Endodermal cell (in vitro differentiated cells): ENCODE data around the gene VSIG10. TPM values are rescaled to one million over a fixed set of nuclear protein-coding genes. Genes with fewer than 3 reads are reported as not detected.
"Not testable (repeated sequence)": the region's sequence is repeated elsewhere in the genome, so short reads cannot be mapped to it uniquely, and the experiment has no call there.

ENCODE experiments used
- DNase-seq: peaks from one replicate; pipeline ENCODE4 v3.0.0-alpha.2; 2017
- H3K27ac ChIP-seq: 2 replicates; pipeline ENCODE4 v1.5.1; 2013; ENCODE audit warnings: mild to moderate bottlenecking, low read depth, low read length, moderate library complexity
- H3K27me3 ChIP-seq: 2 replicates; pipeline ENCODE4 v1.6.1; 2013; ENCODE audit warnings: mild to moderate bottlenecking, low read length, moderate library complexity; ENCODE audit not compliant: insufficient read depth, control insufficient read depth, poor library complexity, severe bottlenecking
- H3K36me3 ChIP-seq: 2 replicates; pipeline ENCODE4 v1.7.0; 2013; ENCODE audit warnings: mild to moderate bottlenecking, low read length, moderate library complexity; ENCODE audit not compliant: control insufficient read depth, insufficient read depth
- H3K4me1 ChIP-seq: one replicate; pipeline ENCODE4 v1.7.0; 2013; ENCODE audit warnings: low read length; ENCODE audit not compliant: control insufficient read depth, insufficient read depth
- H3K4me3 ChIP-seq: 2 replicates; pipeline ENCODE4 v1.5.1; 2013; ENCODE audit warnings: mild to moderate bottlenecking, low read length, moderate library complexity
- H3K9ac ChIP-seq: 2 replicates; pipeline ENCODE4 v1.6.1; 2013; ENCODE audit warnings: mild to moderate bottlenecking, low read length, moderate library complexity; ENCODE audit not compliant: poor library complexity, severe bottlenecking; ENCODE audit errors: extremely low read depth
- H3K9me3 ChIP-seq: 2 replicates; pipeline ENCODE4 v1.6.1; 2013; ENCODE audit warnings: mild to moderate bottlenecking, low read length, moderate library complexity; ENCODE audit not compliant: control insufficient read depth
- H3K27ac Mint-ChIP-seq: 2 replicates; pipeline ENCODE4 v1.8.0; 2020; ENCODE audit warnings: mixed read lengths
- H3K27me3 Mint-ChIP-seq: 2 replicates; pipeline ENCODE4 v1.8.0; 2021; ENCODE audit warnings: mild to moderate bottlenecking, mixed read lengths; ENCODE audit not compliant: insufficient read depth
- H3K36me3 Mint-ChIP-seq: 2 replicates; pipeline ENCODE4 v1.8.0; 2020; ENCODE audit warnings: low read depth, mixed read lengths
- H3K4me1 Mint-ChIP-seq: 2 replicates; pipeline ENCODE4 v1.8.0; 2020; ENCODE audit warnings: mixed read lengths
- H3K4me3 Mint-ChIP-seq: 2 replicates; pipeline ENCODE4 v1.8.0; 2020; ENCODE audit warnings: mild to moderate bottlenecking, moderate library complexity, mixed read lengths
- H3K9me3 Mint-ChIP-seq: 2 replicates; pipeline ENCODE4 v1.8.0; 2020; ENCODE audit warnings: mild to moderate bottlenecking, mixed read lengths
- WGBS, 2 experiments: methylation state at CpG; one replicate each; pipeline versions ENCODE4 v1.1.5 to v1.1.7; 2013; ENCODE audit warnings: missing lambda C conversion rate in 2 of 2, mixed read lengths in 1 of 2; ENCODE audit not compliant: insufficient coverage in 1 of 2, insufficient read length in 1 of 2; 5-methylcytosine and 5-hydroxymethylcytosine counted together
- total RNA-seq, 2 donors: library from RNA; stranded (reverse); fragmentation: NEBNext Ultra II Directional in 1 of 2; extraction: Animal tissue kit (Norgen Biotek cat#: 25700) in 1 of 2; gene quantifications; 2 replicates in 1 of 2; 3 replicates in 1 of 2; pipeline ENCODE4 v1.2.1, GENCODE V29; 2021
- TF ChIP-seq, protein P1 (sequence below): fragments of 200-600 bp; sonication (generic); conservative IDR thresholded peaks from 2 replicates; pipeline ENCODE4 v1.5.0; 2021; ENCODE audit warnings: antibody characterized with exemption, mild to moderate bottlenecking

VSIG10 gene
- total RNA-seq, 2 donors from 2014 or later = 35.4 to 43.8 TPM

DNA sequence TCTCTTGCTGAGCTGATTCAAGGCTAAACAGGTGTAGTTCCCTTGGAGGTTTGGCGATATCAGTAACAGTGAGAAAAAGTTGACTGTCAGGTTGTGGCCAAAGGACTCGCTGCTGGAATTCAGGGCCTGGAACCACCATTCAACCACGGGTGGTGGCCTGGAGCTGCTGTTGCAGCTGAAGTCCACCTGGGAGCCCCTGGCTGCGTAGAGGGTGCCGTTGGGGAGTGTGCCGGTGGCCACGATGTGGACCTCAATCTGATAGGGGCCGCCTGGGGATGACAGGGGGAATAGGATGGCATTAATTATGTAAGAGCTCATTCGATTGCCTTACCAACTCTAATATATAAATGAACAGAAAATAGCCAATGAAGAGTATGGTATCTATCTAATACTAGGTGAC, 21.6 kb downstream of the VSIG10 start:
- Histone ChIP-seq H3K27me3 (no peaks in the 10 kb centered on the region), H3K9ac (no peak overlapping the region), H3K4me1 (no peaks in the 10 kb centered on the region), H3K9me3 (no peaks in the 10 kb centered on the region), H3K27ac (no peak overlapping the region), H3K4me3 (no peak overlapping the region), H3K36me3 (peaks cover 28% of the 10 kb centered on the region)
- Mint-ChIP-seq H3K9me3 (no peaks in the 10 kb centered on the region), H3K36me3 (peaks cover 55% of the 10 kb centered on the region), H3K27ac (no peak overlapping the region), H3K4me3 (no peak overlapping the region), H3K4me1 (no peaks in the 10 kb centered on the region), H3K27me3 (no peaks in the 10 kb centered on the region)
- DNase-seq = no peak
- WGBS, 2 experiments = 94 to 100% methylated on average over 3 to 7 of the region's 9 CpGs
- TF ChIP-seq, protein P1, sequence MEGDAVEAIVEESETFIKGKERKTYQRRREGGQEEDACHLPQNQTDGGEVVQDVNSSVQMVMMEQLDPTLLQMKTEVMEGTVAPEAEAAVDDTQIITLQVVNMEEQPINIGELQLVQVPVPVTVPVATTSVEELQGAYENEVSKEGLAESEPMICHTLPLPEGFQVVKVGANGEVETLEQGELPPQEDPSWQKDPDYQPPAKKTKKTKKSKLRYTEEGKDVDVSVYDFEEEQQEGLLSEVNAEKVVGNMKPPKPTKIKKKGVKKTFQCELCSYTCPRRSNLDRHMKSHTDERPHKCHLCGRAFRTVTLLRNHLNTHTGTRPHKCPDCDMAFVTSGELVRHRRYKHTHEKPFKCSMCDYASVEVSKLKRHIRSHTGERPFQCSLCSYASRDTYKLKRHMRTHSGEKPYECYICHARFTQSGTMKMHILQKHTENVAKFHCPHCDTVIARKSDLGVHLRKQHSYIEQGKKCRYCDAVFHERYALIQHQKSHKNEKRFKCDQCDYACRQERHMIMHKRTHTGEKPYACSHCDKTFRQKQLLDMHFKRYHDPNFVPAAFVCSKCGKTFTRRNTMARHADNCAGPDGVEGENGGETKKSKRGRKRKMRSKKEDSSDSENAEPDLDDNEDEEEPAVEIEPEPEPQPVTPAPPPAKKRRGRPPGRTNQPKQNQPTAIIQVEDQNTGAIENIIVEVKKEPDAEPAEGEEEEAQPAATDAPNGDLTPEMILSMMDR = no peak

DNA sequence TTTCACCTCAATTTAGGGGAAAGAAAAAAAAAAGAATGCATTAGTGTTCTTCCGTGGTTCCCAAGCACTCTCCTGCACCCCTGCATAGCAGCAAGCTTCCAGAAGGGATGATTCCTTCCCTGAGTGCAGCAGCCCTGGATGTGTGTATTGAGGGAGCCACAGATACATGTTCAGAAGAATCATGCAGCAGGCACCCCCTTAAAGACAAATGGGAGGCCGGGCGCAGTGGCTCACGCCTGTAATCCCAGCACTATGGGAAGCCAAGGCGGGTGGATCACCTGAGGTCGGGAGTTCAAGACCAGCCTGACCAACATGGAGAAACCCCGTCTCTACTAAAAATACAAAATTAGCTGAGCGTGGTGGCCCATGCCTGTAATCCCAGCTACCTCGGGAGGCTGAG, 22.3 kb downstream of the VSIG10 start:
- H3K27ac Mint-ChIP-seq, H3K9me3 ChIP-seq, DNase-seq, H3K27me3 ChIP-seq, H3K9ac ChIP-seq, H3K4me1 ChIP-seq, H3K4me3 Mint-ChIP-seq, H3K27me3 Mint-ChIP-seq, H3K4me3 ChIP-seq, H3K9me3 Mint-ChIP-seq, H3K27ac ChIP-seq, H3K4me1 Mint-ChIP-seq: not testable (repeated sequence)
- peaks cover 59% of the 10 kb centered on the region for H3K36me3 Mint-ChIP-seq
- peaks cover 28% of the 10 kb centered on the region for H3K36me3 ChIP-seq
- 91 to 98% methylated on average over 7 to 9 of the region's 9 CpGs for WGBS, 2 experiments

- peaks cover 7% of the 10 kb centered on the region for H3K4me1 ChIP-seq
- no peak overlapping the region for H3K4me3 Mint-ChIP-seq
- H3K9ac ChIP-seq = no peak overlapping the region
- no peak for DNase-seq
- TF ChIP-seq, protein P1 = no peak
- H3K9me3 Mint-ChIP-seq = no peaks in the 10 kb centered on the region
- peak overlapping the region; percentile 37 for H3K27ac Mint-ChIP-seq
- peaks cover 47% of the 10 kb centered on the region for H3K36me3 Mint-ChIP-seq
- H3K27ac ChIP-seq = no peak overlapping the region
- H3K9me3 ChIP-seq = no peaks in the 10 kb centered on the region
- H3K4me3 ChIP-seq = no peak overlapping the region
- H3K4me1 Mint-ChIP-seq = peaks cover 16% of the 10 kb centered on the region
- 95% methylated on average over 4 of the region's 4 CpGs for WGBS, 2 experiments
- H3K36me3 ChIP-seq = peaks cover 20% of the 10 kb centered on the region
- no peaks in the 10 kb centered on the region for H3K27me3 ChIP-seq
- H3K27me3 Mint-ChIP-seq = no peaks in the 10 kb centered on the region
Observed at GRCh38 chr12:118073768-118074167, 30.0 kb downstream of the VSIG10 start.

GRCh38 chr12:118070650-118071049, 33.2 kb downstream of the VSIG10 start:
- WGBS, 2 experiments = 81 to 94% methylated on average over 2 to 3 of the region's 3 CpGs
- Mint-ChIP-seq H3K9me3 (no peaks in the 10 kb centered on the region), H3K27ac (no peak overlapping the region), H3K27me3 (no peaks in the 10 kb centered on the region), H3K36me3 (peaks cover 38% of the 10 kb centered on the region), H3K4me3 (no peak overlapping the region), H3K4me1 (peaks cover 27% of the 10 kb centered on the region)
- H3K4me3 ChIP-seq = no peak overlapping the region
- no peak overlapping the region for H3K27ac ChIP-seq
- no peak for DNase-seq
- peaks cover 8% of the 10 kb centered on the region for H3K36me3 ChIP-seq
- H3K9me3 ChIP-seq = no peaks in the 10 kb centered on the region
- peaks cover 7% of the 10 kb centered on the region for H3K4me1 ChIP-seq
- TF ChIP-seq, protein P1 = no peak
- H3K9ac ChIP-seq = no peak overlapping the region
- no peaks in the 10 kb centered on the region for H3K27me3 ChIP-seq
